Panc1 (cell line): ENCODE measurements around the gene SNRNP27.

Experiments
- CTCF ChIP-seq: fragments of 450-650 bp; IDR thresholded peaks from 2 replicates; pipeline ENCODE4 v1.5.1; 2017; ENCODE audit warnings: mild to moderate bottlenecking
- POLR2AphosphoS5 ChIP-seq: IDR thresholded peaks from 2 replicates; pipeline ENCODE4 v1.6.1; 2012; ENCODE audit warnings: mild to moderate bottlenecking, low read depth, low read length, moderate library complexity

DNA sequence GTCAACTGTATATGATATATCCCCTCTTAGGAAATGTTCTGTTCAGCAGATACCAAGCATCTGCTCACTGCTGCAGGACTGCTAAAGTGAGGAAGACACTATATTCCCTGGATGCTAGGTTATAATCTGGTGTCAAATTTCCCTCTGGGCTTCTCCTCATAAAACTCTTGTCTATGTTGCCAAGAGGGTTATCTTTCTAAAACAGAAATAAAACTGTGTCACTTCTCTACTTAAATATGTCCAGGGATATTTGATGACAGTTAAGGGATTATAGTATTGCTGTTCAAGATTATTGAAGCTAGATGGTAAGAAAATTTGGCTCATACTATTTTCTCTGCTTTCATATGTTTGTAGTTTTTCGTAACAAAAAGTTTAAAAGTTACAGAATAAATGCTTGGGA is 30.5 kb upstream of the SNRNP27 start:
- no peak for TF ChIP-seq CTCF
- no peak for TF ChIP-seq POLR2AphosphoS5
